ENCODE data around the gene LRIG2.
"Not testable (repeated sequence)": the region's sequence is repeated elsewhere in the genome, so short reads cannot be mapped to it uniquely, and the experiment has no call there.

LRIG2 gene, protein sequence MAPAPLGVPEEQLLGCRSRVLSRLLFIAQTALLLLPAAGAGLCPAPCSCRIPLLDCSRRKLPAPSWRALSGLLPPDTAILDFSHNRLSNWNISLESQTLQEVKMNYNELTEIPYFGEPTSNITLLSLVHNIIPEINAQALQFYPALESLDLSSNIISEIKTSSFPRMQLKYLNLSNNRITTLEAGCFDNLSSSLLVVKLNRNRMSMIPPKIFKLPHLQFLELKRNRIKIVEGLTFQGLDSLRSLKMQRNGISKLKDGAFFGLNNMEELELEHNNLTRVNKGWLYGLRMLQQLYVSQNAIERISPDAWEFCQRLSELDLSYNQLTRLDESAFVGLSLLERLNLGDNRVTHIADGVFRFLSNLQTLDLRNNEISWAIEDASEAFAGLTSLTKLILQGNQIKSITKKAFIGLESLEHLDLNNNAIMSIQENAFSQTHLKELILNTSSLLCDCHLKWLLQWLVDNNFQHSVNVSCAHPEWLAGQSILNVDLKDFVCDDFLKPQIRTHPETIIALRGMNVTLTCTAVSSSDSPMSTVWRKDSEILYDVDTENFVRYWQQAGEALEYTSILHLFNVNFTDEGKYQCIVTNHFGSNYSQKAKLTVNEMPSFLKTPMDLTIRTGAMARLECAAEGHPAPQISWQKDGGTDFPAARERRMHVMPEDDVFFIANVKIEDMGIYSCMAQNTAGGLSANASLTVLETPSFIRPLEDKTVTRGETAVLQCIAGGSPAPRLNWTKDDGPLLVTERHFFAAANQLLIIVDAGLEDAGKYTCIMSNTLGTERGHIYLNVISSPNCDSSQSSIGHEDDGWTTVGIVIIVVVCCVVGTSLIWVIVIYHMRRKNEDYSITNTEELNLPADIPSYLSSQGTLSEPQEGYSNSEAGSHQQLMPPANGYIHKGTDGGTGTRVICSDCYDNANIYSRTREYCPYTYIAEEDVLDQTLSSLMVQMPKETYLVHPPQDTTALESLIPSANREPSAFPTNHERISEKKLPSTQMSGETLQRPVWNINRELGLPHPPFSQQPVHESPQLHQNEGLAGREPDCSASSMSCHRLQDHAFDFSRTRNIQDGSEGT

DNA sequence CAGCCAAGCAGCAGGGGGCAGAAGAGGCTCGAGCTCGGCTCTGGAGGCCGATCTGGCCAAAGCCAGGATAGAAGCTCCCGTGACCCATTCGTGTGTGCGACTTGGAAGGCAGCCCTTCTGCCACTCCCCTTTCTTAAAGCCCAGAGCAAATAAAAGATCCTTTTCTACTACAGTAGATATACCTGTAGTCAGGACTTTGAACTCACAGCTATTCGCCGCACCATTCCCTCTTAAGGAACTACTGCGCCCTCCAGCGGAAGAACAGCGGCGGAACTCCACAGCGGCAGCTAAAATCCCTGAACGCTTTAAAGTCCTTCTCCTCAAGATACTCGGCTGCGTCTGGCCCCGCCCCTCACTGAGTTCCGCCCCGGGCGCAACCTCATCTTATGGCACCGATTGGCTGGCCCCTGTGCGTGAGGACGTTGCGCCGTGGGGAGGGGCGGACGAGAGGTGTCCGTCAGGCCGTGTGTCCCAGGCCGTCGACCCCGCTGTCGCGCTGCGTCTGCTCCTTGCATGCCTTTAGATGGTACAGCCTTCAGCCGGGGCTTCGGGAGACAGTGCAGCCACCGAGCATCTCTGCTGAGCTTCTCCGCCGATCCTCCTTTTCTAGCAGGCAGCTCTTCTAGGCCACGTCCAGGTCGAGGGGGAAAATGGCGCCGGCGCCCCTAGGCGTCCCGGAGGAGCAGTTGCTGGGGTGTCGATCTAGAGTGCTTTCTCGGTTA is at the start of gene LRIG2:
Gene LRIG2 (plus strand): TSS at position 442 of the 722 bp plus-strand sequence. CDS start 209 bp downstream, at position 651.
- DNase-seq, result peak; percentile 99

DNA sequence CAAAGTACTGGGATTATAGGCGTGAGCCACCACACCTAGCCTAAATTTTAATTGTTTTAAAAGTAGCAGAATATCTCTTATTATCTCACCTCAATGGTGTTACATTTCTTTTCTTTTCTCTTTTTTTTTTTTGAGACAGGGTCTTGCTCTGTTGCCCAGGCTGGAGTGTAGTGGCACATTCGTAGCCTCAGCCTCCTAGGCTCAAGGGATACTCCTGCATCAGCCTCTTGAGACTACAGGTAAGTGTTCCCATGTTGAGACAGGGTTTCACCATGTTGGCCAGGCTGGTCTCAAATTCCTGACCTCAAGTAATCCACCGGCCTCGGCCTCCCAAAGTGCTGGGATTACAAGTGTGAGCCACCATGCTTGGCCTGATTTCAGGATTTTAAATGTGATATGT is 49.7 kb upstream of the LRIG2 start:
- not testable (repeated sequence) for DNase-seq

DNA sequence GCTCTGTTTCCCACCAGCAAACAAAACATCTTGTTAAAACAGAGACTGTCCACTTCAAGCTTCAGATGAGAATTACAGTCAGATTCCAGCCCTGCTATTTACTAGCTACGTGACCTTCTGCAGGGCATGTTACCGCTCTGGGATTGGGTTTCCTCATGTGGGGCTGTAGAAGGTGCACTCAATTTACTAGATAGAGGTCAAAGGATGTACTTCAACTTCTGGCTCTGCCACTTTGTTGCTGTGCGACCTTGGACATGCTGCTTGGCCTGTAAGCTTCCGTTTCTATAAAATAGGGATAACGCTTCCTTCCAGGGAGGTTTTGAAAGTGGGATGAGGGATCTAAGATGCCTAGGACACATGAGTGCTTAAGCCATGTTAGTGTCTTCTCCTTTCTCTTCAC is 46.0 kb upstream of the LRIG2 start:
- DNase-seq, result no peak

DNA sequence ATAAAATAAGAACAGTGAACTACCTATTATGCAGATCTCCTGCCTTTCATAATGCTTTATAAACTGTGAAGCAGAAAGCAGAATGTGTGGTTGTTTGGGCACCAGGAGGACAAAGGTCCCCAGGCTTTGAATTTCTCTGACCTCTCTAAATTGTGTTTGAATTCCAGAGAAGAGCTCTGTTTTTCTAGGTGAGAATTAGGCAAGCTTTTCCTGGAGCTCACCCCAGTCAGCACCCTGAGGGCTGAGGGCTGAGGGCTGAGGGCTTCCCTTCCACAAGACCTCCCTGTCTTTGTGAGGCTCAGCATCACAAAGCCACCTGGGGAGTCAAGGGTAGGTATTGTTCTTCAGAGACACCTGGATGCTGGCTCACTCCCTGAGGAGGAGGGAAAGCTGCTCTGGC is 45.5 kb upstream of the LRIG2 start:
- DNase-seq, result no peak

DNA sequence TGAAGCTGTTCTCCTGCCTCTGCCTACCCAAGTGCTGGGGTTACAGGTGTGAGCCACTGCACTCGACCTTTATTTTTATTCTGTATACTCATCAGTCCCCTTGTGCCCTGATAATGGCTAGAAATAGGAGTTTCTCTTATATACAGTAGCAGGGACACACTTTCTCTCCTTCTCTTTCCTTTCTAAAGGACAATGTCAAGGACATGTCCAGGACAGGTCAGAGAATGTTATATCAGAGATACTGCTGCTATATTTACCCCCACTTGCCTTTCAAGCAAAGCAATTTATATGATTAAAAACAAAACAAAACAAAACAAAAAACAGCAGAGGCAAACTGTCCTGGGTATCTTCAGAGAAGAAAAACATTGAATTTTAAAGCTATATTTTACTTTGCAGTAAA is 43.2 kb upstream of the LRIG2 start:
- no peak for DNase-seq

DNA sequence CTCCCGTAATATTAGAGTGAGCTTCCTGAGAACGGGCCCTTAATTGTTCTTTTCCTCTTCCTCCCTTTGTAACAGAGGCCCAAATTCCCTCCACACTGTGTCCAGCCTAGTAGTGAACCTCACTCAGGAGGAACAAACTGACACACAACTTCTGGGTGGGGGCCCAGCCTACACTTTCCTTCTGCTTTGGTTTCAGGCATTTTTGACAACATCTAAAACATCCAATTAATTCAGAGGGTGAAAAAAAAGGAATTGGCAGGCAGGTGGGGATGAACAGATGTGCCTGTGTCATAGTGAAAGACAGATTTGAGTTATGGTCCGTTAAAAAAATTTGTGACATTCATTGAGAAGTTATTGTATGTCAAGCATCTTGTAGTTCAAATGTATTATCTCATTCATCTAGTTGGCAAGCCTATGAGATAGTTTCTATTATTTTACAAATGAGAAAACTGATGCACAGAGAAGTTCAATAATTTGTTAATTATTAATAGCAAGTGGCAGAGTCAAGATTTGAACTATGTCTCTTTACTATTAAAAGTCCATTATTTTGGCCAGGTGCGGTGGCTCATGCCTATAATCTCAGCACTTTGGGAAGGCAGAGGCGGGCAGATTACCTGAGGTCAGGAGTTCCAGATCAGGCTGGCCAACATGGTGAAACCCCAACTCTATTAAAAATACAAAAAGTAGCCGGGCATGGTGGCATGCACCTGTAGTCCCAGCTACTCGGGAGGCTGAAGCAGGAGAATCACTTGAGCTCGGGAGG is 41.6 kb upstream of the LRIG2 start:
- DNase-seq, result no peak

DNA sequence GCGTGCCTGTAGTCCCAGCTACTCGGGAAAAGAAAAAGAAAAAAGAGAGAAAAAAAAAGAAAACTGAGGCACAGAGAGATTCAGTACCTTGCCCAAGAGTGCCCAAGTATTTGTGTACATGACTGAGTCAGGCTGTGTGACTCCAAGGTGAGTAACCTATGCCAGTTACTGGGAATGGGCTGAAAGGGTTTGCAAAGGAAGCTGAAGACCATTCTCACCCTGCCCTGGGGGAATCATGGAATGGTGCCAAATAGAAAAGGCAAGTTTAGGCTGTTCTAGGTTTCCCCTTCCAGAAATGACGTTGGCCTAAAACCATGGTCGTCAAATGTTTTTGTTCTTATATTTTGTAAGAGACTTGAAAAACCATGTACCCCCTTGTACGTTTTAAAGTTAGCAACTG is 37.9 kb upstream of the LRIG2 start:
- DNase-seq, result no peak

DNA sequence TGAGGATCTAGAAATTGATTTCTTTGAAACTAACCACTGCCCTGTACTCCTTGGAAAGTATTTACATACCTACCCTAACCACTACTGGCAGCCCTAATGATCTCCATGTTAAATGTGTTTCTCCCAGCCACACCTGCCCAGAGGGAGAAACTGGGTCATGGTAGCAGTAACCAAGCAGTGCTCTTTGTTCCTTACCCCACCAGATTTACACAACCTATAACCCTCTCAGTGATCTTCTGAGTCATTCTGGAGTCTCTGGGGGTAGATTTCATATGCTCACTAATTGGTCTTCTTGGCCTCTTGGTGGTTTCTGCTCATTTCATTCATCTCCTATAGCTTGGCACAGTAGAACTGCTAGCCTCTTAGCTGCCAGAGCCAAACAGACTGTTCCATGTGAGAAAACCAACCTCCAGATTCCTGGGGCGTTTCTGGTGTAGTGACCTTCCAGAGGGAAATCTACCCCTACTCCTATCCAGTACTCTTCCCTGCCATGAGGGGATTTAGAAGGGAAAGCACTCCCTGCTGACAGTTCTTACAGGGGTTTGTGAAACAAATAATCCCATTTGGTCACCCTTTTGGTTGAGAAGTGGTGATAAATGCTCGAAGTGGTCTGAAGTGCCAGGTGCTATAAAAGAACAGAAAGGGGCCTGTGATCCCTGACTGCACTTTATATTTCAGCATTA is 36.2 kb upstream of the LRIG2 start:
- no peak for DNase-seq

DNA sequence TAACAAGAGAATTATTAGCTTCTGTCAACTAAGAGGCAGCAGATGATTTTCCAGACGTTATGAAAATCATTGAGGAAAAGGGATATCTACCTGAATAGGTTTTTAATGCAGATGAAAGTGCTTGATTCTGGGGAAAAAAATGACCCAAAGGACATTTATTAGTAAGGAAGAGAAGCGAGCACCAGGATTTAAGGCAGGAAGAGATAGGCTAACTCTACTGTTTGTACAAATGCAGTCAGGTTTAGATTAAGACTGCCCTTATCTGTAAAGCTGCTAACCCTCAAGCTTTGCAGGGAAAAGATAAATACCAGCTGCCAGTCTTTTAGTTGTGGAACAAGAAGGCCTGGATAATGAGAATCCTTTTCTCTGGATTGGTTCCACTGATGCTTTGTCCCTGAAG is 33.0 kb upstream of the LRIG2 start:
- peak; percentile 86 for DNase-seq

DNA sequence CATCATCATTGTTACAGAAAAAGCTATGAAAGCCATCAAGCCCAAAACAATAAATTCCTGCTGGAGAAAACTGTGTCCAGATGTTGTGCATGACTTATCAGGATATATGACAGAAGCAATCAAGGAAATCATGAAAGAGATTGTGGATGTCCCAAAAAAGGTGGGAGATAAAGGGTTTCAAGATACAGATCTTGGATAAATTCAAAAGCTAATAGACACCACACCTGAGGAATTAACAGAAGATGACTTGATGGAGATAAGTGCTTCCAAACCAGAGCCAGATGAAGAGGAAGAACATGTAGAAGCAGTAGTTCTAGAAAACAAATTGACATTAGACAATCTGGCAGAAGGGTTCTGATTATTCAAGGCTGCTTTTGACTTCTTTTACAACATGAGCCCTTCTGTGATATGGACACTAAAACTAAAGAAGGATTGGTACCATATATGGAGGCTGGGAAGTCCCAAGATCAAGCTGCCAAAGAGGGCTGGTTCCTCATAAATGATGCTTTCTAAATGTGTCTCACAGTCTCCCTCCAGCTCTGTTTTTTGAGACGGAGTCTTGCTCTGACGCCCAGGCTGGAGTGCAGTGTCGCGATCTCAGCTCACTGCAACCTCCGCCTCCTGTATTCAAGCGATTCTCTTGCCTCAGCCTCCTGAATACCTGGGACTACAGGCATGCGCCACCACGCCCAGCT is 32.1 kb upstream of the LRIG2 start:
- no peak for DNase-seq

DNA sequence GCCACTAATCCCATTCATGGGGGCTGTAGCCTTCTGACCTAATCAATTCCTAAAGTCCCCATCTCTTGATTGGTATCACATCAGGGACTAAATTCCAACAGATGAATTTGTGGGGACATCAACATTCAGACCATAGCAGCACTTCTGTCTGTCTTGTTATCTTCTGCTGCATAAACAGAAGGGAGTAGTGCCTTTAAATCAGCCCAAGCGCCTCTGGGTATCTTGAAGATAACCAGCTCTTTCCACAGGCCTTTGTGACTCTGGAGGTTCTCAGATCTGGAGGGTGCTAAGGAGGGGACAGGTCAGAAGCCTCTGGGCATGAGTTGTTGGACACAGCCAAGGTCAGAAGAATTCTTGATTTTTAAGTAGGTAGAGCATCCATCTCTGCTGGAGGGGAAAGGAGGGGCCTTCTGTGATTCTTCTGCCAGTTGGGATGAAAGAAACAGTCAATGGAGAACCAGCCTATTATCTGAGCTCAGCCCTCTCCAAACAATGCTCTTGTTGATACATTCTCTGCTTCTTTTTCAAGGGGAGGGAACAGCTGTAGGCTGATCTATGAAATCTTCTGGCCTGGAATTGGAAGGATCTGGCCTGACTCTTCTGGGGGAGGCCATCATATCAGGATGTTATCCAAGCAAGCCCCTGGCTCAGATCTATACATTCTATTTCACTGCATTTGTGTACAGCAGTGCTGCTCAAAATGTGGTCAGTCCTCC is 31.3 kb upstream of the LRIG2 start:
- DNase-seq, result peak; percentile 79

DNA sequence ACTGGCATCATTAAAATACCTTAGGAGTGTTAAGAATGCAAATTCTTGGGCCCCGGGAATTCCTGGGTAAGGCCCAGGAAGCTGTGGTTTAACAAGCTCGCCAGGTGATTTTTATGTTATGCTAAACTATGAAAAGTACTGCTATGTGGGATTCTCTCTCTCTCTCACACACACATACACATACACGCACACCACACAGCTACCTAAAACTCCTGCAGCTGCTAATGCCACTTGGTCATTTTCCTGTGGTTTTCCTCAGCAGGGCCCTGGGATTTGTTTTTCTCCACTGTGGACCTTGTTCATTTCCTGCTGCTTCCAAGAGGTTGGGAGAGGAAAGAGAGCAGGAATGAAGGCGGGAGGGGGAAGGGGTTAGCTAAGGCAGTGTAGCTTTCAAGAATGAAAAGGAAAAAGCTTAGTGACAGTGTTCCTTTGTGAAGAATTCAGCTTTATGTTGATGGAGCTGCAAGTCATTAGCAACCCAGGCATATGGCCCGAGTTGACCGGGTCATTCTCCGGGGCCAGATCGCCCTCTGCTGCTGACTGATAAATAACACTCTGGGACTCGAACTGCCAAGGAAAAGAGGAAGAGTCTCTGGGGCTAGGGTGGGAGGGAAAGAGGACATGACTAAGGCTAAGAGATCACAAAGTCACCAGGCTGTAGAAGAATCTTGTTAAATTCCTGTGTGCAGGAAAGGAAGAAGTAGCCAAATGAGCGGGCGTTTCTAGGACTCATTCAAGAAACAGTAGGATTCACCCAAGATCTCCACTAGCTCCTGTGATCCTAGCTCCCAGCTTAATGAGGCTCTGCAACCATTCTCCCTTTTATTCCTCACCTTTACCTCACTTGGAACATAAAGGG is 30.5 kb upstream of the LRIG2 start:
- DNase-seq, result peak; percentile 94

DNA sequence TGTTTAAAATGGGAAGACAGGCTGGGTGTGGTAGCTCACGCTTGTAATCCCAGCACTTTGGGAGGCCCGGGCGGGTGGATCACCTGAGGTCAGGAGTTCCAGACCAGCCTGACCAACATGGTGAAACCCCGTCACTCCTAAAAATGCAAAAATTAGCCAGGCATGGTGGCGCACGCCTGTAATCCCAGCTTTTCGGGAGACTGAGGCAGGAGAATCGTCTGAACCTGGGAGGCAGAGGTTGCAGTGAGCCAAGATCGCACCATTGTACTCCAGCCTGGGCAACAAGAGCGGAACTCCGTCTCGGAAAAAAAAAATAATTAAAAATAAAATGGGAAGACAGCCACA is 29.9 kb upstream of the LRIG2 start:
- DNase-seq, result not testable (repeated sequence)

DNA sequence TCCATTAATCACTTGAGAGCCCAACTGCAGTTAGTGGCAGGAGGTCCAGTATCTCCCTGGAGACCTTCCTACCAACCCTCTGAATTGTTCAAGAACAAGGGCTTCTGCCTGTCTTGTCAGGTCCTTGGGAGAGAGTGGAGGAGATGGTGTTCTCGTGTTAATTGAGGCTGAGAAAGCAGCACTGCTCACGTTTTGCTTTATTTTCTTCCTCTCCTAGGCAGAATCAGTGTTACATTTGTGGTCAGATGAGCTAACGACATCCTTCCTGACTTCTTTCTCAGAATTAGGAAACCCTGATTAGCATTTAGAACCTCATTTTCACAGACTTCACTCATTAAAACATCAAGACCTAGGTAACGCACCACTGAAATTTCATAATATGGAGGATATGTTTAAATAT is 26.4 kb upstream of the LRIG2 start:
- peak; percentile 69 for DNase-seq

DNA sequence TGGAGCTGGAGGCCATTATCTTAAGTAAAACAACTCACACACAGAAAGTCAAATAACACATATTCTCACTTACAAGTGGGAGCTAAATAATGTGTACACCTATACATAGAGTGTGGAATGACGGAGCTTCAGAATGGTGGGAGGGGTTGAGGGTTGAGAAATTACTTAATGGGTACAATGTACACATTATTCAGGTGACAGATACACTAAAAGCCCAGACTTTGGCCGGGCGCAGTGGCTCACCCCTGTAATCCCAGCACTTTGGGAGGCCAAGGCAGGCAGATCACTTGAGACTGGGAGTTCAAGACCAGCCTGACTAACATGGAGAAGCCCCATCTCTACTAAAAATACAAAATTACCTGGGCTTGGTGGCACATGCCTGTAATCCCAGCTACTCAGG is 24.9 kb upstream of the LRIG2 start:
- DNase-seq, result no peak

DNA sequence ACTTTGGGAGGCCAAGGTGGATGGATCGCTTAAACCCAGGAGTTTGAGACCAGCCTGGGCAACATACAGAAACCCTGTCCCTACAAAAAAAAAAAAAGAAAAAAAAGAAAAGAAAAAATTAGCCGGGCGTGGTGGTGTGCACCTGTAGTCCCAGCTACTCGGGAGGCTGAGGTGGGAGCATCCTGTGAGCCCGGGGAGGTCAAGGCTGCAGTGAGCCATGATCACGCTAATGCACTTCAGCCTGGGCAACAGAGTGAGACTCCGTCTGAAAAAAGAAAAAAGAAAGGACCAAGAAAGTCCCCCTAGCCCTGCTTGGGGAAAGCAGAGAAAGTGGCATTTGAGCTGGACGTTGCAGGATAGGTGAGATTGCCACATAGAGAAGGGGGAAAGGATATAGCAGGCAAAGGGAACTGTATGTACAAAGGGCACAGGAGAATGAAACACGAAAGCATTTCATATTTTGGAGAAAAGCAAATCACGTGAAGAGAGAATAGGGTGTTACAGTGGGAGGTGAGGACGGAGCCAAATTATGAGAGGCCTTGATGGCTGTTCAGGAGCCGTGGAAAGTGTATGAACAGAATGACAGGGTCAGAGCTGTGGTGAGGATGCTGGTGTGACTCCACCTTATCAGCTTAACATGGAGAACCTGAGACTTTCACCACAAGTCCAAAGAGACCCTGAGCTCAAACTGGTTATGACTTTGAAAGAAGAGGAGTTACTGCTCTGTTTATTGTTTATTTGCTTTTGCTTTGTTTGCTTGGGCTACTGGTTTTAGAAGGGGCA is 19.5 kb upstream of the LRIG2 start:
- no peak for DNase-seq

DNA sequence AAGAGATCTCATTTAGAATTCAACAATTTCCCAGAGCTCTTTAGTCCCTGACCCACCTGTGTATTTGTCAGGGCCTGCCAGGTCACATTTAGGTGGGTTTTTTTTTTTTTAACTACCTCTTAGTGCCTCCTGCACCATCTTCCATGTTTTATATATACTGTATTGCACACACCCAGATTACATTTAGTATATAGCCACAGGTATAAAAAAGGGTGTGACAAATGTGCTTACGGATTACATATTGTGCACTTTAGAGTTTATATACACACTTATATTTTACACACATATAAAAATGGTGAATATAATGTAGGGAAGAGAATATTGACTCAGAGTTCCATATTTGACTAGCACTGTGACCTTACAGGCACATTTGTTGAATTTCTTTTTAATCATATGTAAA is 17.4 kb upstream of the LRIG2 start:
- no peak for DNase-seq

DNA sequence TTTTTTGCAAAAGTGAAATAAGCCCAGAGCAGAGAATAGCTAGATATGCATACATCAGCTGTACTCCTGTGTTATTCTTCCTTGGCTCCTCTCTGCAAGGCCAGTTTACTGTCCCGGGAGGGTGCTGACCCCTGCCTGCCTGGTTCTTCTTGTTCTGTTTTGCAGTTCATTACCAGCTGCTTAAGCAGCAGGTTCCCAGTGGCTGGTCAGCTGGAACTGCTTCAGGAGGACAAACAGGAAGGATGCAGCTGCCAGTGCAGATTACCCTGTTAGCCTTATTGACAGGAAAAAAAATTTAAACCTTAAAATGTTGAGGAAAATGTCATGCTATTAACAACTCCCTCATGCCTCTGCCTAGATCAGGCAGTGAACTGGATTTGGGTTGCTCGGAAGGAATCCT is 16.0 kb upstream of the LRIG2 start:
- no peak for DNase-seq

Measured in hematopoietic multipotent progenitor cell treated with erythropoietin and hydrocortisone succinate and interleukin-3 and kit ligand, for 4 days (in vitro differentiated cells).